IMR-90 (cell line): ENCODE results near the gene COL8A1. TPM values are rescaled to one million over a fixed set of nuclear protein-coding genes. Genes with fewer than 3 reads are reported as not detected.

Experiments
- ATAC-seq: fragments of 200-7000 bp; cut with Tn5 transposase; 2 replicates; pipeline ENCODE4 v1.9.1; 2020; ENCODE audit warnings: low read depth, mild to moderate bottlenecking, moderate library complexity
- BruUV-seq: library from RNA; stranded (reverse); fragments of 400-500 nt; replicated peaks from 2 replicates; lab custom pipeline; 2021; lab: Mats Ljungman, UMichigan
- CTCF ChIA-PET: fragments of 300-600 bp; formaldehyde crosslinking; extraction: SDS; loops from one replicate; lab custom pipeline; 2021; ENCODE audit warnings: antibody characterized with exemption; lab: Yijun Ruan, JAX
- POLR2A ChIA-PET: fragments of 300-600 bp; sonication (Branson Sonifier 250); formaldehyde crosslinking; loops from one replicate; lab custom pipeline; 2022; ENCODE audit warnings: antibody characterized with exemption; ENCODE audit not compliant: unreplicated experiment; lab: Charles Lee
- DNase-seq: peaks from one replicate; pipeline ENCODE4 v3.0.0; 2013
- H2AFZ ChIP-seq: replicated peaks from 2 replicates; pipeline ENCODE3; 2013; ENCODE audit warnings: low read length, mild to moderate bottlenecking; ENCODE audit not compliant: poor library complexity
- H2AK5ac ChIP-seq: 2 replicates; pipeline ENCODE4 v1.6.1; 2013; ENCODE audit warnings: low read depth, low read length, inconsistent platforms
- H2AK9ac ChIP-seq: replicated peaks from 2 replicates; pipeline ENCODE3; 2013; ENCODE audit warnings: mild to moderate bottlenecking, low read depth, low read length, moderate library complexity; ENCODE audit not compliant: poor library complexity
- H2BK120ac ChIP-seq: 2 replicates; pipeline ENCODE4 v1.6.1; 2013; ENCODE audit warnings: low read depth, low read length, inconsistent platforms
- H2BK15ac ChIP-seq: 3 replicates; pipeline ENCODE4 v1.6.1; 2013; ENCODE audit warnings: low read depth, low read length, inconsistent platforms
- H2BK20ac ChIP-seq: 2 replicates; pipeline ENCODE4 v1.6.1; 2013; ENCODE audit warnings: low read depth, mild to moderate bottlenecking, inconsistent platforms, low read length, moderate library complexity
- H2BK5ac ChIP-seq: 2 replicates; pipeline ENCODE4 v1.6.1; 2013; ENCODE audit warnings: mild to moderate bottlenecking, low read depth, low read length, inconsistent platforms; ENCODE audit not compliant: poor library complexity, severe bottlenecking
- H3K14ac ChIP-seq: replicated peaks from 2 replicates; pipeline ENCODE4 v1.6.1; 2013; ENCODE audit warnings: low read depth, low read length, inconsistent platforms
- H3K18ac ChIP-seq: 2 replicates; pipeline ENCODE4 v1.6.1; 2013; ENCODE audit warnings: low read depth, low read length, control low read depth
- H3K23ac ChIP-seq: 2 replicates; pipeline ENCODE4 v1.6.1; 2013; ENCODE audit warnings: low read depth, low read length, inconsistent platforms
- H3K27ac ChIP-seq: 2 replicates; pipeline ENCODE4 v1.5.1; 2013; ENCODE audit warnings: mild to moderate bottlenecking, control low read depth, low read length; ENCODE audit not compliant: insufficient read depth
- H3K27me3 ChIP-seq: 2 replicates; pipeline ENCODE4 v1.6.1; 2013; ENCODE audit warnings: low read length; ENCODE audit not compliant: control insufficient read depth, insufficient read depth
- H3K36me3 ChIP-seq: 2 replicates; pipeline ENCODE4 v1.6.1; 2013; ENCODE audit warnings: low read length, mixed read lengths; ENCODE audit not compliant: control insufficient read depth, insufficient read depth
- H3K4ac ChIP-seq: 2 replicates; pipeline ENCODE4 v1.6.1; 2013; ENCODE audit warnings: low read depth, low read length, inconsistent platforms
- H3K4me1 ChIP-seq: 2 replicates; pipeline ENCODE4 v1.6.1; 2013; ENCODE audit warnings: low read length, mixed read lengths; ENCODE audit not compliant: control insufficient read depth, insufficient read depth
- H3K4me2 ChIP-seq: 2 replicates; pipeline ENCODE4 v1.6.1; 2013; ENCODE audit warnings: low read depth, mild to moderate bottlenecking, control low read depth, low read length, moderate library complexity
- H3K4me3 ChIP-seq: 2 replicates; pipeline ENCODE4 v1.5.1; 2013; ENCODE audit warnings: low read depth, mild to moderate bottlenecking, control low read depth, low read length, moderate library complexity; ENCODE audit not compliant: insufficient read depth
- H3K56ac ChIP-seq: 2 replicates; pipeline ENCODE4 v1.6.1; 2013; ENCODE audit warnings: low read length, inconsistent platforms; ENCODE audit not compliant: insufficient read depth; ENCODE audit errors: extremely low read depth
- H3K79me1 ChIP-seq, 2 experiments: 2 replicates each; pipeline ENCODE4 v1.6.1; 2013; ENCODE audit warnings: low read length in 2 of 2, inconsistent platforms in 1 of 2, low read depth in 1 of 2
- H3K9ac ChIP-seq: 2 replicates; pipeline ENCODE4 v1.6.1; 2013; ENCODE audit warnings: low read depth, low read length, control low read depth
- H3K9me1 ChIP-seq: 2 replicates; pipeline ENCODE4 v1.6.1; 2013; ENCODE audit warnings: low read length, inconsistent platforms; ENCODE audit not compliant: insufficient read depth
- H3K9me3 ChIP-seq: 2 replicates; pipeline ENCODE4 v1.6.1; 2013; ENCODE audit warnings: low read length; ENCODE audit not compliant: control insufficient read depth, insufficient read depth
- H4K20me1 ChIP-seq: 2 replicates; pipeline ENCODE4 v1.6.1; 2013; ENCODE audit warnings: low read length, inconsistent platforms; ENCODE audit not compliant: insufficient read depth
- H4K5ac ChIP-seq: 2 replicates; pipeline ENCODE4 v1.6.1; 2013; ENCODE audit warnings: mild to moderate bottlenecking, low read depth, low read length, control low read depth
- H4K8ac ChIP-seq, 2 experiments: 2 replicates each; pipeline ENCODE4 v1.6.1; 2013; ENCODE audit warnings: low read depth in 2 of 2, low read length in 2 of 2, control low read depth in 1 of 2, inconsistent platforms in 1 of 2
- H4K91ac ChIP-seq: 2 replicates; pipeline ENCODE4 v1.6.1; 2013; ENCODE audit warnings: low read depth, low read length, inconsistent platforms; ENCODE audit not compliant: insufficient read depth
- BHLHE40 ChIP-seq: fragments of 150-350 bp; IDR thresholded peaks from 2 replicates; pipeline ENCODE4 v1.6.1; 2016; ENCODE audit warnings: mild to moderate bottlenecking, low read depth, low read length
- CEBPB ChIP-seq: IDR thresholded peaks from 2 replicates; pipeline ENCODE4 v1.6.1; 2012; ENCODE audit warnings: low read depth, low read length, improper control_type of control experiment
- CHD1 ChIP-seq: IDR thresholded peaks from 2 replicates; pipeline ENCODE4 v1.6.1; 2012; ENCODE audit warnings: low read depth, low read length, improper control_type of control experiment
- FOS ChIP-seq: fragments of 150-350 bp; IDR thresholded peaks from 2 replicates; pipeline ENCODE4 v1.6.1; 2016; ENCODE audit warnings: low read depth, low read length
- MAFK ChIP-seq: IDR thresholded peaks from 2 replicates; pipeline ENCODE4 v1.6.1; 2012; ENCODE audit warnings: low read depth, low read length, improper control_type of control experiment
- MAZ ChIP-seq: IDR thresholded peaks from 2 replicates; pipeline ENCODE4 v1.6.1; 2012; ENCODE audit warnings: low read depth, mild to moderate bottlenecking, low read length, improper control_type of control experiment, moderate library complexity, borderline replicate concordance
- MXI1 ChIP-seq: IDR thresholded peaks from 2 replicates; pipeline ENCODE4 v1.6.1; 2012; ENCODE audit warnings: low read depth, mild to moderate bottlenecking, low read length, moderate library complexity, borderline replicate concordance
- NFE2L2 ChIP-seq: fragments of 150-350 bp; IDR thresholded peaks from 2 replicates; pipeline ENCODE4 v1.6.1; 2016; ENCODE audit warnings: low read depth, mild to moderate bottlenecking, low read length
- POLR2A ChIP-seq: IDR thresholded peaks from 2 replicates; pipeline ENCODE4 v1.6.1; 2012; ENCODE audit warnings: mild to moderate bottlenecking, low read depth, low read length
- RAD21 ChIP-seq: IDR thresholded peaks from 2 replicates; pipeline ENCODE4 v1.6.1; 2012; ENCODE audit warnings: low read length, improper control_type of control experiment
- RCOR1 ChIP-seq: IDR thresholded peaks from 2 replicates; pipeline ENCODE4 v1.6.1; 2012; ENCODE audit warnings: mild to moderate bottlenecking, low read length, improper control_type of control experiment; ENCODE audit not compliant: insufficient replicate concordance
- RFX5 ChIP-seq: IDR thresholded peaks from 2 replicates; pipeline ENCODE4 v1.8.0; 2012; ENCODE audit warnings: low read depth, mild to moderate bottlenecking, low read length, moderate library complexity
- SMC3 ChIP-seq: fragments of 150-350 bp; IDR thresholded peaks from 2 replicates; pipeline ENCODE4 v1.6.1; 2016; ENCODE audit warnings: low read depth, mild to moderate bottlenecking, antibody characterized with exemption, low read length, moderate library complexity
- WGBS, 2 experiments: methylation state at CpG; one replicate each; pipeline versions ENCODE4 v1.1.5 to v1.1.7; 2013; ENCODE audit warnings: missing lambda C conversion rate in 2 of 2; ENCODE audit not compliant: insufficient read length in 1 of 2; ENCODE audit errors: extremely low coverage in 2 of 2; 5-methylcytosine and 5-hydroxymethylcytosine counted together
- dilution Hi-C: fragments of 300-500 bp; cut with HindIII; formaldehyde crosslinking; loops from one replicate; pipeline ENCODE4 v1.14.3; 2018; ENCODE audit warnings: low sequenced_read_pairs; ENCODE audit not compliant: unreplicated experiment
- in situ Hi-C: fragments of 300-500 bp; cut with MboI; formaldehyde crosslinking; loops from 3 replicates; pipeline ENCODE4 v1.14.3; 2019; ENCODE audit warnings: low sequenced_read_pairs, inconsistent platforms, mixed read lengths
- intact Hi-C: fragments of 100-400 bp; cut with micrococcal nuclease; formaldehyde crosslinking; loops from 2 replicates; pipeline ENCODE4 v1.10.0; 2022
- polyA plus RNA-seq, 3 experiments: library from polyadenylated mRNA; depleted of rRNA; stranded (reverse); fragments of >200 nt; gene quantifications; 2 replicates each; pipeline ENCODE4 v1.2.3, GENCODE V29; 2012; ENCODE audit warnings: low replicate concordance in 1 of 3
- total RNA-seq: library from RNA; depleted of rRNA; stranded (reverse); fragments of >200 nt; gene quantifications from 2 replicates; pipeline ENCODE4 v1.2.3, GENCODE V29; 2012
- TF ChIP-seq, protein P1 (sequence below): conservative IDR thresholded peaks from 2 replicates; pipeline ENCODE4 v1.5.1; 2012; ENCODE audit warnings: mild to moderate bottlenecking, low read depth, low read length, improper control_type of control experiment
- TF ChIP-seq, protein P2 (sequence below): fragments of 150-350 bp; IDR thresholded peaks from 2 replicates; pipeline ENCODE4 v1.6.1; 2017; ENCODE audit warnings: mild to moderate bottlenecking, antibody characterized with exemption, low read length, low read depth
- TF ChIP-seq, protein P3 (sequence below): fragments of 150-350 bp; IDR thresholded peaks from 2 replicates; pipeline ENCODE4 v1.6.1; 2016; ENCODE audit warnings: low read depth, mild to moderate bottlenecking, low read length, moderate library complexity, borderline replicate concordance

Gene COL8A1
- total and polyA plus RNA-seq, 2 of the 4 experiments (the other 2 are of a cell fraction): 119 to 151 TPM

DNA sequence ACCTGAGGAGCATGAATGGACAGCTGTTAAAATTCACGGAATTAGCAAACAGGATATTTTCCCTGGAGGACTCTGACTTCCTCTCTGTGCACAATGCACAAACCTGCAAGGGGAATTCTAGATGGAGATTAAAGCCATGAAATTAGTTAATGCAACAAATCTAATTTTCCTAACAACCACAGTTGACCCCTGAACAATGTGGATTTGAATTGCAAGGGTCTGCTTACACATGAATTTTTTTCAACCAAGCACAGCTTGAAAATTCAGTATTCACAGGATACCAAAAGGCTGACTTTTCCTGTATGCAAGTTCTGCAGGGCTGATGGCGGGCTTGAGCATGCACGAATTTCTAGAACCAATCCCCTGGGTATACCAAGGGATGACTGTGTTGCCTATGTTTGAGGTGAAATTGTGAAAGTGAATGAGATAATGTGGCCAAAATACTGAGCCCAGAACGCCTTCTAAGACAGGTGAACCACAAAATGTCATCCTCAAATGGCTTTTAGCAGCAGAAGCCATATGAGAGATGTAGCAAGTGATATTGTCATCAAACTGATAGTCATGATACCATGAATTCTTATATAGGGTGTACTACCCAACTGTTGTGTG is 52.5 kb downstream of the COL8A1 start:
- 83% methylated on average over 2 of the region's 4 CpGs; no CpG with 5 or more reads in 1 of the 2 experiments for WGBS, 2 experiments
- no peak overlapping the region for H2BK15ac ChIP-seq
- no peaks in the 10 kb centered on the region; the same call in none of the 2 replicates for H3K9me1 ChIP-seq
- no peak overlapping the region for H2BK5ac ChIP-seq
- no peak overlapping the region for H4K5ac ChIP-seq
- ChIA-PET CTCF (no interaction called here), POLR2A (no interaction called here)
- H3K56ac ChIP-seq: no peak overlapping the region
- no peaks in the 10 kb centered on the region for H4K20me1 ChIP-seq
- peaks cover 36 to 53% of the 10 kb centered on the region in 2 experiments for H3K79me1 ChIP-seq
- H4K91ac ChIP-seq: no peak overlapping the region
- no peak overlapping the region for H3K27ac ChIP-seq
- peaks cover 5% of the 10 kb centered on the region for H3K36me3 ChIP-seq
- TF ChIP-seq, protein P1, sequence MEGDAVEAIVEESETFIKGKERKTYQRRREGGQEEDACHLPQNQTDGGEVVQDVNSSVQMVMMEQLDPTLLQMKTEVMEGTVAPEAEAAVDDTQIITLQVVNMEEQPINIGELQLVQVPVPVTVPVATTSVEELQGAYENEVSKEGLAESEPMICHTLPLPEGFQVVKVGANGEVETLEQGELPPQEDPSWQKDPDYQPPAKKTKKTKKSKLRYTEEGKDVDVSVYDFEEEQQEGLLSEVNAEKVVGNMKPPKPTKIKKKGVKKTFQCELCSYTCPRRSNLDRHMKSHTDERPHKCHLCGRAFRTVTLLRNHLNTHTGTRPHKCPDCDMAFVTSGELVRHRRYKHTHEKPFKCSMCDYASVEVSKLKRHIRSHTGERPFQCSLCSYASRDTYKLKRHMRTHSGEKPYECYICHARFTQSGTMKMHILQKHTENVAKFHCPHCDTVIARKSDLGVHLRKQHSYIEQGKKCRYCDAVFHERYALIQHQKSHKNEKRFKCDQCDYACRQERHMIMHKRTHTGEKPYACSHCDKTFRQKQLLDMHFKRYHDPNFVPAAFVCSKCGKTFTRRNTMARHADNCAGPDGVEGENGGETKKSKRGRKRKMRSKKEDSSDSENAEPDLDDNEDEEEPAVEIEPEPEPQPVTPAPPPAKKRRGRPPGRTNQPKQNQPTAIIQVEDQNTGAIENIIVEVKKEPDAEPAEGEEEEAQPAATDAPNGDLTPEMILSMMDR: no peak
- no peak for TF ChIP-seq RCOR1
- TF ChIP-seq, protein P2, sequence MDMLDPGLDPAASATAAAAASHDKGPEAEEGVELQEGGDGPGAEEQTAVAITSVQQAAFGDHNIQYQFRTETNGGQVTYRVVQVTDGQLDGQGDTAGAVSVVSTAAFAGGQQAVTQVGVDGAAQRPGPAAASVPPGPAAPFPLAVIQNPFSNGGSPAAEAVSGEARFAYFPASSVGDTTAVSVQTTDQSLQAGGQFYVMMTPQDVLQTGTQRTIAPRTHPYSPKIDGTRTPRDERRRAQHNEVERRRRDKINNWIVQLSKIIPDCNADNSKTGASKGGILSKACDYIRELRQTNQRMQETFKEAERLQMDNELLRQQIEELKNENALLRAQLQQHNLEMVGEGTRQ: no peak
- no peak for TF ChIP-seq RFX5
- TF ChIP-seq MAFK: no peak
- no peak for TF ChIP-seq BHLHE40
- TF ChIP-seq, protein P3, sequence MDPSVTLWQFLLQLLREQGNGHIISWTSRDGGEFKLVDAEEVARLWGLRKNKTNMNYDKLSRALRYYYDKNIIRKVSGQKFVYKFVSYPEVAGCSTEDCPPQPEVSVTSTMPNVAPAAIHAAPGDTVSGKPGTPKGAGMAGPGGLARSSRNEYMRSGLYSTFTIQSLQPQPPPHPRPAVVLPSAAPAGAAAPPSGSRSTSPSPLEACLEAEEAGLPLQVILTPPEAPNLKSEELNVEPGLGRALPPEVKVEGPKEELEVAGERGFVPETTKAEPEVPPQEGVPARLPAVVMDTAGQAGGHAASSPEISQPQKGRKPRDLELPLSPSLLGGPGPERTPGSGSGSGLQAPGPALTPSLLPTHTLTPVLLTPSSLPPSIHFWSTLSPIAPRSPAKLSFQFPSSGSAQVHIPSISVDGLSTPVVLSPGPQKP: no peak
- no peak for TF ChIP-seq MXI1
- no peak for TF ChIP-seq RAD21
- no peak for TF ChIP-seq SMC3
- no peak for TF ChIP-seq CHD1
- TF ChIP-seq MAZ: no peak
- no peak for TF ChIP-seq NFE2L2
- TF ChIP-seq FOS: no peak
- no peak for TF ChIP-seq CEBPB
- no peak for TF ChIP-seq POLR2A
- H3K18ac ChIP-seq: no peak overlapping the region
- no peak for DNase-seq
- H3K4me3 ChIP-seq: no peak overlapping the region
- no peak overlapping the region for H2AK9ac ChIP-seq
- H3K27me3 ChIP-seq: no peaks in the 10 kb centered on the region
- BruUV-seq: no TSS peak
- no peak overlapping the region for H3K4me2 ChIP-seq
- H2BK20ac ChIP-seq: no peak overlapping the region
- no peak for ATAC-seq
- H4K8ac ChIP-seq: no peak overlapping the region
- intact Hi-C loops: loop anchor here (5.0 kb wide), 1 partner anchor 56 kb away; no protein-coding TSS in a partner anchor
- H3K9ac ChIP-seq: no peak overlapping the region
- dilution Hi-C loops: no loop called here
- H3K23ac ChIP-seq: no peak overlapping the region
- no peak overlapping the region for H3K4ac ChIP-seq
- no peak overlapping the region for H3K14ac ChIP-seq
- no peaks in the 10 kb centered on the region for H3K9me3 ChIP-seq
- in situ Hi-C loops: no loop called here
- no peak overlapping the region for H2AK5ac ChIP-seq
- no peak overlapping the region for H2AFZ ChIP-seq
- H3K4me1 ChIP-seq: peaks cover 1% of the 10 kb centered on the region; the same call in 1 of the 2 replicates
- H2BK120ac ChIP-seq: no peak overlapping the region
